NCI-H446 (cell line): Measurements from ENCODE around the gene ATP8B2.
"Not testable (repeated sequence)": the region's sequence is repeated elsewhere in the genome, so short reads cannot be mapped to it uniquely, and the experiment has no call there.

Experiments used
- DNase-seq, 2 experiments: peaks; one replicate each; lab custom pipeline; 2025; lab: John Stamatoyannopoulos, UW

ATP8B2 gene

GRCh38 chr1:154347961-154348360 is 22.6 kb downstream of the ATP8B2 start:
- DNase-seq = no peak

DNA sequence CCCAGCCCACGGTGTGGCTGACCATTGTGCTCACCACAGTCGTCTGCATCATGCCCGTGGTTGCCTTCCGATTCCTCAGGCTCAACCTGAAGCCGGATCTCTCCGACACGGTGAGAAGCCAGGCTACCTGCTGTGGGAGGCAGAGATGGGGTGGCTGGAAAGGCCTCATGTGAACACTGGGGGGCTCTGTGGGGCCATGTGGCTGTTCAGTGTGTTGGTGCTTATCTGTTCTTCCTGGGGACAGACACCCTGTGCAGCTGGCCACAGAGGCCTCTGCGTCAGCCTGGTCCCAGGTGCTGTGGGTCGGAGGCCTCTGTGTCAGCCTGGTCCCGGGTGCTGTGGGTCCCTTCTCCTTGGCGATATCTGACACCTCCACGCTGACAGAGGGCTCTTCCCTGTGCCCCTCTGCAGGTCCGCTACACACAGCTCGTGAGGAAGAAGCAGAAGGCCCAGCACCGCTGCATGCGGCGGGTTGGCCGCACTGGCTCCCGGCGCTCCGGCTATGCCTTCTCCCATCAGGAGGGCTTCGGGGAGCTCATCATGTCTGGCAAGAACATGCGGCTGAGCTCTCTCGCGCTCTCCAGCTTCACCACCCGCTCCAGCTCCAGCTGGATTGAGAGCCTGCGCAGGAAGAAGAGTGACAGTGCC is 23.2 kb downstream of the ATP8B2 start:
- DNase-seq = no peak

GRCh38 chr1:154349121-154349520 is 23.8 kb downstream of the ATP8B2 start:
- DNase-seq = no peak

- DNase-seq = no peak
These were observed 25.1 kb downstream of the ATP8B2 start for GRCh38 chr1:154350383-154350782.

GRCh38 chr1:154351363-154352068 is 26.2 kb downstream of the ATP8B2 start:
- DNase-seq = no peak

- no peak for DNase-seq
These were observed 26.9 kb downstream of the ATP8B2 start for GRCh38 chr1:154352245-154352580.

GRCh38 chr1:154352581-154353459 is 27.5 kb downstream of the ATP8B2 start:
- DNase-seq = peak in 1 of 2 experiments; percentile 38

- peak in 1 of 2 experiments; percentile 14 for DNase-seq
These were observed 28.2 kb downstream of the ATP8B2 start for GRCh38 chr1:154353460-154353904.

DNA sequence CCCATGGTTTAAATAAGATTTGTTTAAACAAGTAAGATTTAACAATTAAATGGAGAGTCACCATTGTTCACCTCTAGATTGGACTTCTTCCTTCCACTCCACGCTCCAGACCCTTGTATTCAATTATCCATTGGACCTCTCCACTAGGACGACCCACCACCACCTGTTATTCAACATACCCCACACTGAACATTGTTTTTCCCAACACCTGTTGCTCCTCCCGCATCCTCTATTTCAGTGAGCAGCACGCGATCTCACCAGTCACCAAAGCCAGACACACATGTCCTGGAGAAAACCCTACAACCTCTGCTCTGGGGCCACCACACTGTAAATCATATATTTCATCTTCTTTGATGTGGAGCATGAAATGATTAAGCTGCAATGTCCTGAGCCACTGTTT is 28.6 kb downstream of the ATP8B2 start:
- no peak for DNase-seq

GRCh38 chr1:154358519-154358918 is 33.2 kb downstream of the ATP8B2 start:
- no peak for DNase-seq

GRCh38 chr1:154360288-154360687 is 35.0 kb downstream of the ATP8B2 start:
- DNase-seq = no peak

DNA sequence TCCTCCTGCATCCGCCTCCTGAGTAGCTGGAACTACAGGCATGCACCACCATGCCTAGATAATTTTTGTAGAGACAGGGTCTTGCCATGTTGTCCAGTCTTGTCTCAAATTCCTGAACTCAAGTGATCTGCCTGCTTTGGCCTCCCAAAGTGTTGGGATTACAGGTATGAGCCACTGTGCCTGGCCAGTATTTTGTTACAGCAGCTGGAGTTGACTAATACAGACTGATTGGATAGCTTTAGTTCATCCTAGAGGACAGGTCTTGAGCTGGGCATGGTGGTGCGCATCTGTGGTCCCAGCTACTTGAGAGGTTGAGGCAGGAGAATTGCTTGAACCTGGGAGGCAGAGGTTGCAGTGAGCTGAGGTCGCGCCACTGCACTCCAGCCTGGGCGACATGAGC is 35.6 kb downstream of the ATP8B2 start:
- not testable (repeated sequence) for DNase-seq

GRCh38 chr1:154361357-154361756 is 36.0 kb downstream of the ATP8B2 start:
- DNase-seq = no peak

- DNase-seq = no peak
These were observed 46.1 kb downstream of the ATP8B2 start for GRCh38 chr1:154371436-154371835.

- DNase-seq = not testable (repeated sequence)
These were observed 48.5 kb downstream of the ATP8B2 start for GRCh38 chr1:154373777-154374357.

DNA sequence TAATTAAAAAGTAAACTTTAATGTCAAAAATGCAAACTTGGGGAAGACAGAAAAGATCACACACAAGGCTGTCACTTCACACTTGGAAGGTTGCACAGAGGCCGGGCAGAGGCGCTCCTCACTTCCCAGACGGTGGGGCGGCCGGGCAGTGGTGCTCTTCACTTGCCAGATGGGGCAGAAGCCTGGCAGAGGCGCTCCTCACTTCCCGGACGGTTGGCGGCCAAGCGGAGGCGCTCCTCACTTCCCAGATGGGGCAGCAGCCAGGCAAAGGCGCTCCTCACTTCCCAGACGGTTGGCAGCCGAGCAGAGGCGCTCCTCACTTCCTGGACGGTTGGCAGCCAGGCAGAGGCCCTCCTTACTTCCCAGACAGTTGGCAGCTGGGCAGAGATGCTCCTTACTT is 54.0 kb downstream of the ATP8B2 start:
- peak; percentile 16 to 74 for DNase-seq

GRCh38 chr1:154384650-154385489 is 59.5 kb downstream of the ATP8B2 start:
- no peak for DNase-seq

DNA sequence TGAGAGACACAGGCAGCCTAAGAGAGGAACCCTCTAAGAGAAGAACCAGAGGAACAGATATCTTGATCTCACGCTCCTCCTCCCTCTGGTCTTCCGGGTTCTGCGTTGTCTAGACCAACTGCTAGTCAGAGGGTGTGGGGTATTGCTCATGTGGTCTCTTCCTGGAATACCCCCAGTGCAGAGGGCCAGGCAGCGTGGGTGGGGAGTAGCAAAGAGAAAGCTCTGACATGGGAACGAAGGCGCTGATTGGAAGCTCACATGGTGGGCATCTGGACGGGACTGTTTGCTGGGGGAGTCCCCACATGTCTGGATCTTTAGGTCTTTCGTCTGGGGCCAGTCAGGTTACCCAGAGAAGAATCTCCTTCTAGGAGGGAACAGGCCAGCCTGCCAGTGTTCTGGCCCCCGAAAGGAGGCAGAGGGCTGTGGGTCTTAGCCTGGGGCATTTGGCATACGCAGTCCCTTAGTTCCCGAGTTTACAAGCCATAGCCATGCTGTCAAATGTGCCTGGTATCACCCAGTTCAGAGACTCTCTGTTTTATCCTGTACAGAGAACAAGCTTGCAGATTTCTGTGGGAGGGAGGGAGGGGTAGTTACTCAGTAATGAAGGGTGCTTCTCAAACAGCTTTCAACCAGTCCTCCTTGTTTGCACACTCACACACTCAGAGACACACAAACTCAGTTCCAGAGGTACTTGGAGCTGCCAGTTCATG is 61.5 kb downstream of the ATP8B2 start:
- no peak for DNase-seq

GRCh38 chr1:154391086-154391770 is 65.9 kb downstream of the ATP8B2 start:
- no peak for DNase-seq

DNA sequence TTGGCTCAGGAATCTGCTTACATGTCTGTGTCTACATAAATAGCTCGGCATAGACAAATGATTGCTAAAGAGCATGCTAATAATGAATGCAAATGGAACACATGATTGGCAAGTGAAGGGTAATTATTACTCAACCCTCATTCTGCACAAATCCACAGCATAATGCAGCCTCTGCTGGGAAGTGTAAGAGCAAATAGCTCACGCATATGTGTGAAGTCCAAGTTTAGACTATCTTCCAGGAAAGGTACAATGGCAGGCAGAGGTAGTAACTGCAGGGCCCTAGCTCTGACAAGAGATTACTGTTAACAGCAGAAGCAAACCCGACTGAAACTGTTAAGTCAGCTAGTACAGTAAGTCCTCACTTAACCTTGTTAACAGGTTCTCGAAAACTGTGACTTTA is 72.8 kb downstream of the ATP8B2 start:
- no peak for DNase-seq
